Subcutaneous abdominal adipose tissue (tissue), 5 donors: Measurements from ENCODE around the gene PRELP.

Source experiments
- H3K27ac ChIP-seq: one replicate; pipeline ENCODE4 v1.7.0; 2013; ENCODE audit warnings: low read depth, mild to moderate bottlenecking, inconsistent platforms, low read length, moderate library complexity
- H3K27me3 ChIP-seq, 5 donors: one replicate each; pipeline ENCODE4 v1.7.0; 2013; ENCODE audit warnings: low read length in 5 of 5, inconsistent platforms in 1 of 5; ENCODE audit not compliant: control insufficient read depth in 5 of 5, insufficient read depth in 4 of 5
- H3K36me3 ChIP-seq, 5 donors: one replicate each; pipeline ENCODE4 v1.7.0; 2013; ENCODE audit warnings: low read length in 5 of 5; ENCODE audit not compliant: control insufficient read depth in 5 of 5, insufficient read depth in 5 of 5
- H3K4me1 ChIP-seq, 5 donors: one replicate each; pipeline ENCODE4 v1.7.0; 2013; ENCODE audit warnings: low read length in 5 of 5, mild to moderate bottlenecking in 3 of 5, moderate library complexity in 1 of 5; ENCODE audit not compliant: control insufficient read depth in 5 of 5, insufficient read depth in 5 of 5
- H3K4me3 ChIP-seq, 5 donors: one replicate each; pipeline ENCODE4 v1.7.0; 2013; ENCODE audit warnings: low read length in 5 of 5, low read depth in 1 of 5
- H3K9ac ChIP-seq, 5 donors: one replicate each; pipeline ENCODE4 v1.7.0; 2013; ENCODE audit warnings: low read length in 5 of 5, mild to moderate bottlenecking in 4 of 5, moderate library complexity in 3 of 5
- H3K9me3 ChIP-seq, 5 donors: one replicate each; pipeline ENCODE4 v1.7.0; 2013; ENCODE audit warnings: low read length in 5 of 5; ENCODE audit not compliant: control insufficient read depth in 5 of 5
- donor health status: healthy.
- donor health status: healthy.
- donor health status: healthy.
- donor health status: healthy.
- donor health status: healthy.

Gene PRELP

GRCh38 chr1:203451836-203452784 lies 23.5 kb upstream of the PRELP start:
- Histone ChIP-seq H3K4me3 (no peak overlapping the region), H3K4me1 (peaks cover 0 to 18% (median 11%) of the 10 kb centered on the region in 5 donors), H3K36me3 (no peaks in the 10 kb centered on the region), H3K9ac (no peak overlapping the region), H3K27ac (no peak overlapping the region), H3K9me3 (no peaks in the 10 kb centered on the region), H3K27me3 (no peaks in the 10 kb centered on the region)

- Histone ChIP-seq H3K9me3 (no peaks in the 10 kb centered on the region), H3K36me3 (no peaks in the 10 kb centered on the region), H3K27me3 (no peaks in the 10 kb centered on the region), H3K4me3 (no peak overlapping the region), H3K4me1 (peaks cover 0 to 15% (median 11%) of the 10 kb centered on the region in 5 donors), H3K9ac (no peak overlapping the region), H3K27ac (no peak overlapping the region)
Observed at GRCh38 chr1:203453016-203453415, 22.6 kb upstream of the PRELP start.

GRCh38 chr1:203453616-203454015 lies 22.0 kb upstream of the PRELP start:
- H3K27me3 ChIP-seq = no peaks in the 10 kb centered on the region
- H3K4me1 ChIP-seq = peaks cover 0 to 9% (median 6%) of the 10 kb centered on the region in 5 donors
- no peak overlapping the region for H3K27ac ChIP-seq
- no peaks in the 10 kb centered on the region for H3K9me3 ChIP-seq
- H3K4me3 ChIP-seq = no peak overlapping the region
- H3K9ac ChIP-seq = no peak overlapping the region
- H3K36me3 ChIP-seq = no peaks in the 10 kb centered on the region

- Histone ChIP-seq H3K4me1 (peaks cover 0 to 6% (median 4%) of the 10 kb centered on the region in 5 donors), H3K9ac (no peak overlapping the region), H3K27me3 (no peaks in the 10 kb centered on the region), H3K27ac (no peak overlapping the region), H3K36me3 (no peaks in the 10 kb centered on the region), H3K4me3 (no peak overlapping the region), H3K9me3 (no peaks in the 10 kb centered on the region)
Observed at GRCh38 chr1:203454986-203455471, 20.6 kb upstream of the PRELP start.

GRCh38 chr1:203455706-203456105 lies 19.9 kb upstream of the PRELP start:
- no peak overlapping the region for H3K4me3 ChIP-seq
- H3K27ac ChIP-seq = no peak overlapping the region
- H3K36me3 ChIP-seq = no peaks in the 10 kb centered on the region

GRCh38 chr1:203456577-203456976 lies 19.0 kb upstream of the PRELP start:
- H3K27me3 ChIP-seq = no peaks in the 10 kb centered on the region
- peaks cover 0 to 6% (median 2%) of the 10 kb centered on the region in 5 donors for H3K4me1 ChIP-seq
- H3K9me3 ChIP-seq = no peaks in the 10 kb centered on the region
- no peak overlapping the region for H3K9ac ChIP-seq
- H3K27ac ChIP-seq = no peak overlapping the region
- H3K4me3 ChIP-seq = no peak overlapping the region
- no peaks in the 10 kb centered on the region for H3K36me3 ChIP-seq

More at GRCh38 chr1:203455706-203456105, 19.9 kb upstream of the PRELP start:
- Histone ChIP-seq H3K9ac (no peak overlapping the region), H3K4me1 (peaks cover 0 to 6% (median 4%) of the 10 kb centered on the region in 5 donors), H3K27me3 (no peaks in the 10 kb centered on the region), H3K9me3 (no peaks in the 10 kb centered on the region)

GRCh38 chr1:203458078-203458477 lies 17.5 kb upstream of the PRELP start:
- H3K27me3 ChIP-seq = no peaks in the 10 kb centered on the region
- H3K36me3 ChIP-seq = no peaks in the 10 kb centered on the region
- H3K9me3 ChIP-seq = no peaks in the 10 kb centered on the region

GRCh38 chr1:203459671-203460201 lies 15.9 kb upstream of the PRELP start:
- H3K9me3 ChIP-seq = no peaks in the 10 kb centered on the region
- no peaks in the 10 kb centered on the region for H3K27me3 ChIP-seq
- H3K4me3 ChIP-seq = no peak overlapping the region
- H3K27ac ChIP-seq = no peak overlapping the region
- no peaks in the 10 kb centered on the region for H3K36me3 ChIP-seq
- H3K4me1 ChIP-seq = peaks cover 3 to 23% (median 15%) of the 10 kb centered on the region in 5 donors
- H3K9ac ChIP-seq = no peak overlapping the region

More at GRCh38 chr1:203458078-203458477, 17.5 kb upstream of the PRELP start:
- no peak overlapping the region for H3K27ac ChIP-seq
- no peak overlapping the region for H3K4me3 ChIP-seq
- H3K9ac ChIP-seq = no peak overlapping the region
- H3K4me1 ChIP-seq = peaks cover 0 to 7% (median 4%) of the 10 kb centered on the region in 5 donors

- H3K9me3 ChIP-seq = no peaks in the 10 kb centered on the region
- no peak overlapping the region for H3K27ac ChIP-seq
- H3K36me3 ChIP-seq = no peaks in the 10 kb centered on the region
- peaks cover 0 to 3% (median 0%) of the 10 kb centered on the region in 5 donors for H3K27me3 ChIP-seq
- H3K9ac ChIP-seq = no peak overlapping the region
- peaks cover 10 to 43% (median 33%) of the 10 kb centered on the region in 5 donors for H3K4me1 ChIP-seq
- H3K4me3 ChIP-seq = no peak overlapping the region
Observed at GRCh38 chr1:203461717-203462116, 13.9 kb upstream of the PRELP start.

GRCh38 chr1:203462143-203462542 lies 13.5 kb upstream of the PRELP start:
- H3K4me3 ChIP-seq = no peak overlapping the region
- H3K9me3 ChIP-seq = no peaks in the 10 kb centered on the region
- H3K27me3 ChIP-seq = peaks cover 0 to 3% (median 0%) of the 10 kb centered on the region in 5 donors
- H3K9ac ChIP-seq = no peak overlapping the region
- H3K36me3 ChIP-seq = no peaks in the 10 kb centered on the region
- peaks cover 10 to 47% (median 38%) of the 10 kb centered on the region in 5 donors for H3K4me1 ChIP-seq
- H3K27ac ChIP-seq = no peak overlapping the region
